Measurements from ENCODE around the gene TXNL1.

DNA sequence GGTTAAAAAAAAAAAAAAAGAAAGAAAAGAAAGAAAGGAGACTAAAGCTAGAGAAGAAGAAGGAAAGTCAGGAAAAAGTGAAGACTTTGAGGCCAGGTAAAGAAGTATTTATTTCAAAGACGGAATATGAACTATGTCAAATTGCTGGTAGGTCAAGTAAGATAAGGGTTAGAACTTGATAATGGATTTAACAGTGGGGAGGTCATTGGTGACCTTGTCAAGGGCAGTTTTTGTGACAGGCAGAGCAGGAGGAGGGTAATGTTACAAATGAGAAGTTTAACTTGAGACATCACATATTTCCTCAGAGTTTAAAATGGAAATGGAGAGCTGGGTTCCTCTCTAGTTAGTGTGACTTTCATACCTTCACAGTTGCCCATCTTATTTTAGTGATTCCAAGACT lies 22.3 kb upstream of the TXNL1 start:
- TF ChIP-seq, protein P1, sequence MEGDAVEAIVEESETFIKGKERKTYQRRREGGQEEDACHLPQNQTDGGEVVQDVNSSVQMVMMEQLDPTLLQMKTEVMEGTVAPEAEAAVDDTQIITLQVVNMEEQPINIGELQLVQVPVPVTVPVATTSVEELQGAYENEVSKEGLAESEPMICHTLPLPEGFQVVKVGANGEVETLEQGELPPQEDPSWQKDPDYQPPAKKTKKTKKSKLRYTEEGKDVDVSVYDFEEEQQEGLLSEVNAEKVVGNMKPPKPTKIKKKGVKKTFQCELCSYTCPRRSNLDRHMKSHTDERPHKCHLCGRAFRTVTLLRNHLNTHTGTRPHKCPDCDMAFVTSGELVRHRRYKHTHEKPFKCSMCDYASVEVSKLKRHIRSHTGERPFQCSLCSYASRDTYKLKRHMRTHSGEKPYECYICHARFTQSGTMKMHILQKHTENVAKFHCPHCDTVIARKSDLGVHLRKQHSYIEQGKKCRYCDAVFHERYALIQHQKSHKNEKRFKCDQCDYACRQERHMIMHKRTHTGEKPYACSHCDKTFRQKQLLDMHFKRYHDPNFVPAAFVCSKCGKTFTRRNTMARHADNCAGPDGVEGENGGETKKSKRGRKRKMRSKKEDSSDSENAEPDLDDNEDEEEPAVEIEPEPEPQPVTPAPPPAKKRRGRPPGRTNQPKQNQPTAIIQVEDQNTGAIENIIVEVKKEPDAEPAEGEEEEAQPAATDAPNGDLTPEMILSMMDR (IDR thresholded peaks at IDR 0.05) = no peak
- no peak for TF ChIP-seq POLR2A (IDR thresholded peaks at IDR 0.05)

Data from heart left ventricle (tissue), 13 donors.